ENCODE results near the gene MLC1.

Gene MLC1

GRCh38 chr22:50076646-50077535, 8.3 kb downstream of the MLC1 start:
- no peak for DNase-seq (ENCODE audit: low read depth, low spot score)

GRCh38 chr22:50074551-50075530, 10.4 kb downstream of the MLC1 start:
- DNase-seq (ENCODE audit: low read depth, low spot score): no peak

- DNase-seq (ENCODE audit: low read depth, low spot score): no peak
These were observed 11.2 kb downstream of the MLC1 start for GRCh38 chr22:50074056-50074455.

GRCh38 chr22:50072714-50073538, 12.3 kb downstream of the MLC1 start:
- no peak for DNase-seq (ENCODE audit: low read depth, low spot score)

GRCh38 chr22:50072167-50072555, 13.1 kb downstream of the MLC1 start:
- no peak for DNase-seq (ENCODE audit: low read depth, low spot score)

GRCh38 chr22:50071432-50072166, 13.6 kb downstream of the MLC1 start:
- no peak for DNase-seq (ENCODE audit: low read depth, low spot score)

- no peak for DNase-seq (ENCODE audit: low read depth, low spot score)
These were observed 14.9 kb downstream of the MLC1 start for GRCh38 chr22:50070366-50070765.

- DNase-seq (ENCODE audit: low read depth, low spot score): no peak
These were observed 17.1 kb downstream of the MLC1 start for GRCh38 chr22:50068096-50068495.

- DNase-seq (ENCODE audit: low read depth, low spot score): no peak
These were observed 18.0 kb downstream of the MLC1 start for GRCh38 chr22:50067244-50067643.

GRCh38 chr22:50064453-50064852, 20.8 kb downstream of the MLC1 start:
- DNase-seq (ENCODE audit: low read depth, low spot score): no peak

- DNase-seq (ENCODE audit: low read depth, low spot score): no peak
These were observed 21.4 kb downstream of the MLC1 start for GRCh38 chr22:50063589-50064393.

GRCh38 chr22:50062509-50063135, 22.6 kb downstream of the MLC1 start:
- DNase-seq (ENCODE audit: low read depth, low spot score): no peak

- no peak for DNase-seq (ENCODE audit: low read depth, low spot score)
These were observed 23.3 kb downstream of the MLC1 start for GRCh38 chr22:50061824-50062355.

GRCh38 chr22:50061141-50061823, 23.9 kb downstream of the MLC1 start:
- DNase-seq (ENCODE audit: low read depth, low spot score): no peak

- no peak for DNase-seq (ENCODE audit: low read depth, low spot score)
These were observed 24.6 kb downstream of the MLC1 start for GRCh38 chr22:50060441-50061140.

GRCh38 chr22:50059881-50060262, 25.4 kb downstream of the MLC1 start:
- no peak for DNase-seq (ENCODE audit: low read depth, low spot score)

- no peak for DNase-seq (ENCODE audit: low read depth, low spot score)
These were observed 26.0 kb downstream of the MLC1 start for GRCh38 chr22:50058906-50059880.
